Measurements from ENCODE around the gene CERK.

CERK gene

GRCh38 chr22:46699091-46699490 lies 39.0 kb downstream of the CERK start:
- DNase-seq (ENCODE audit: low spot score) = no peak

DNA sequence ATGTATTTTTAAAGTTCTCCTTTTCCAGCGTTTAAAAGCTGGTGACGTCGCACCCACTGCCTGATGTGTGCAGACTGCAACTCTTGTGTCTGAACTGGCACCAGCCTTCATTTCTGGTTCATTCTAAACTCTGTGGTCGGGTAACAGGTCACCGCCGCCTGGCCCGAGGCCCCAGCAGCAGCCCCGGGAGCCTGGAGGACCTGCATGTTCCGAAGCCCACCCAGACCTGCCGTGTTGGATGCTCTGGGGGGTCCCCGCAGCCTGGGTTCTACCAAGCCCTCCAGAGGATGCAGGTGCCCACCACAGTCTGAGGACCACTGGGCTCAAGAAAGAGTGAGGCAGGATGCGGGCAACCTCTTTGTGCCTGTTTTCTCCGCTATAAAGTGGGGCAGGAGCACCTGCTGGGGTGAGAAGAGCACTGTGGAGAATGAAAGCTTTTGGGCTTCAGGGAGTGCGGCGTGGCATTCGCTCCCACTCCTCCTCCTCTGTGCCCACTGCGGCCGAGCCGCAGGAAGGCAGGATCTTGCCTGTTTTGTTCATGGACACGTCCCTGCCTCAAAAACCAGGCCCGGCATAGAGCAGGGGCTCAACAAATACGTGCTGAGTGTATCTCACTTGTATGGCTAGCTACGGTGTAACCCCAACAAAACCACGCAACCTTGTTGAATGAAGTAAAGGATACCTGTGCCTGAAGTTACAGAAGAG lies 40.1 kb downstream of the CERK start:
- no peak for DNase-seq (ENCODE audit: low spot score)

DNA sequence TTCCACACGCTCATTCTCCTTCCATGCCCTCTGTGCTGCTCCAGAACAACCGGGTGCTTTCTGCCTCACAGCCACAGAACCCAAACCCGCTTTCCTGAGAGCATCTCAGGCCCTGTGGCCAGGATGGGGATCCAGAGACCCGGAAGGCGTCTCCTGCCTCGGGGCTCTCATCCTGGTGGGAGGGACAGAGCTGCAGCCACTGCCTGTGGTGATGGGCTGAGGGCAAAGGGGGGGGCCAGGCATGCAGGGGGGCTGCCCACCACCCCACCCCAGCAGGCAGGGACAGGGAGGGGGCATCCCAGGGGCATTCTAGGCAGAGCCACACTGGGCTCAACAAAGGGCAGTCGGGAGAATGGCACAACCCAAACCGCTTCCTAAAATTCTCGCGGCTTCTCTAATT lies 41.4 kb downstream of the CERK start:
- DNase-seq (ENCODE audit: low spot score) = no peak

DNA sequence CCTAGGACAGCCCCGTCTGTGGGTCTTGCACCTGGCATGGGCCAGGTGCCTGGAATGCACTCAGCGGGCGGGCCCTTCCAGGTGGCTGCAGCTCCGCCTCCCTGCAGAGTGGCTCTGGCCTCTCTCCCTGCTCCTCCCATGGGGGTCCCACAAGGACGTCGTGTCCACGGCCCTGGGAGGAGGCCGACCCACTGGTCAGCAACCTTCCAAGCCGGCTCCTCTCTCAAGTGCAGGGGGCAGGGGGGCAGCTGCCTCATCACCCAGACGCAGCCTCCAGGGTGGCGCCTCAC lies 41.9 kb downstream of the CERK start:
- DNase-seq (ENCODE audit: low spot score) = no peak

DNA sequence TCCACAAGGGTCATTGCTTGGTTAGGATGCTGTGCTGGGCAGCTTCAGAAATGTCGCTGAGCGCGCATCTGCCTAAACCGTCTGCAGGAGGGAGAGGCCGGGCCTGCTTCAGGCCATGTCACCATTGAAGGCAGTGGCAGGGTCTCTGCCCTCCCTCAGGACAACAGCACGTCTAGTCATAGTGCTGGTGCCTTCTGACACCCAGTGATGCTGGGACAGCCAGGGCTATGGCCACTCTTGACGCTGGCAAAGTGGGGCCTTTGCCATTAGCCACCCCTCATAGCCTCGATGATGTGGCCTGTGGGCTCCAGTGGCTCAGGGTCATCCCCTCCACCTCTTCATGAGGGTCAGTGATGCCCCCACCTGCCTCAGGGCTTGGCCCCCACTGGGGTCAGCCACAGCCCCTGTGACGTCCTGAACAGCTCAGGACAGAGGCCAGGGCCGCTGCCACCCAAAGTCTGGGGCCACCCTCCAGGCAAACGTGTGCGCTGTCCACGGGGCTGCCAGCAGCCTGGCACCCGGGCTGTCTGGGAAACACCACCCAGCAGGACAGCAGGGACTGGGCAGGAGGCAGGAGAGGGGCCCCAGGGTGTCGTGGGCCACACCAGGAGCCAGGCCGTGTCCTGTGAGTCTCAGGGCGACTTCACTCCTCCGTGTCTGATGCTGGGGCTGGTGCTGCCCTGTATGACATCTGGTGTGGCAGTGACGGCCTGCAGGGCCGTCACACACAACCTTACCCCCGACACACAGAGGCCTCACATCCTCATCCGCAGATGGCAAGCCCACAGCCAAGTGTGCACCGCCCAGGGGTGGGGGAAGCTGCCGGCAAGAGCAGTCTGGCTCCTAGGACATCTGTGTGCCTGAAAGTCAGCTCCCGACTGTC lies 42.5 kb downstream of the CERK start:
- no peak for DNase-seq (ENCODE audit: low spot score)

GRCh38 chr22:46694416-46695170 lies 43.5 kb downstream of the CERK start:
- DNase-seq (ENCODE audit: low spot score) = no peak

DNA sequence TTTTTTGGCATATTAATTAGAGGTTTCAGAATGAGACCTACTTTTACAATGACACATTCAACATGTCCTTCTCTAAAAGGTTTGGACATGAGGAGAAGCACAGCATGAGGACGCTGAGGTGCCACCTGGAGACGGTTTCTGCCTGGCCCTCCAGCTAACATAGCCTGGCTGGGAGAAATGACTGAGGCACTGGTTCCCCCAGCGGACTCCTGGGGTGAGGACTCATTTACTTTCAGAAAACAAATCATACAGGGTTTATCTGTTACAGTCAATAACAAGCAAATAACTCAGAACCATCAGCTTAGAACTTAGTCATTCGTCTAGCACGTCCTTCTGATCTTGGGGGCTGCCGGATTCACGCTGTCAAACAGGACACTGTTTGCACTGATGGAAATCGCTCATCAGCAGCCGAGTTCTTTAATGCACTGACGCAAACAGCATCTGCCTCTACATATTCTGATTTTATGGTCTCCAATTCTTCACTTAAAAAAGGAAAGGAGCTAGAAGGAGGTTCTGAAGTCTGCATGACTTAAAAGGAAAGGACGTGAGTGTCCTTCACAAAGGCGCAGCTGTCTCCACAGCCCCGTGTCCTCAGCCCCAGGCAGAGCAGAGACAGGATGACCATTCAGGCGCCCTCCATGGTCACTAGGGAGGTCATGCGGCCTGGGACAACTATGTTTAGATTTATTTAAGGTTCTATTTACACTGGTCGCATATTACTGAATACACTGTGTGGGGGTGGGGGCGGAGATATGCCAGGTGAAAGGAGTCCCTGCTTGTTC lies 44.2 kb downstream of the CERK start:
- no peak for DNase-seq (ENCODE audit: low spot score)

GRCh38 chr22:46691571-46691970 lies 46.5 kb downstream of the CERK start:
- DNase-seq (ENCODE audit: low spot score) = no peak

DNA sequence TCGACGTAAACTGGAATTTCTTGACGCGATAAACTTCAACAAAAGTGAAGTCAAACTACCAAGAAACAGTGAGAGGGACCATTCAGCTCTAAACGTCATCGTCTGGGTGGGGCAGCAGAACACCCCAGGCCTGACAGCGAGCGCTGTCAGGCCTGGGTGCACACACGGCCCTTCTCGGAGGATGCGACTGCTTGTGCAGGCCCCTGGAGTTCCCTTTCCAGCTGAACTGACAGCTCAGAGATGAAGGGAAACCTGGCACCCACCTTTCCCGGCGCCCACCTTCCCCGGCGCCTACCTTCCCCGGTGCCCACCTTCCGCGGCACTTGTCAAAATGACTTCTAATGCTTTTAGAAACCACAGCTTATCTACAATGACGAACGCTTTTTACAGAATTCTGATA lies 47.9 kb downstream of the CERK start:
- no peak for DNase-seq (ENCODE audit: low spot score)

- no peak for DNase-seq (ENCODE audit: low spot score)
Observed at GRCh38 chr22:46688949-46689348, 49.1 kb downstream of the CERK start.

GRCh38 chr22:46687460-46687859 lies 50.6 kb downstream of the CERK start:
- no peak for DNase-seq (ENCODE audit: low spot score)

- no peak for DNase-seq (ENCODE audit: low spot score)
Observed at GRCh38 chr22:46687048-46687444, 51.0 kb downstream of the CERK start.

- DNase-seq (ENCODE audit: low spot score) = no peak
Observed at GRCh38 chr22:46686221-46687047, 51.6 kb downstream of the CERK start.

- no peak for DNase-seq (ENCODE audit: low spot score)
Observed at GRCh38 chr22:46684706-46685105, 53.3 kb downstream of the CERK start.

GRCh38 chr22:46682011-46682731 lies 55.9 kb downstream of the CERK start:
- DNase-seq (ENCODE audit: low spot score) = no peak

DNA sequence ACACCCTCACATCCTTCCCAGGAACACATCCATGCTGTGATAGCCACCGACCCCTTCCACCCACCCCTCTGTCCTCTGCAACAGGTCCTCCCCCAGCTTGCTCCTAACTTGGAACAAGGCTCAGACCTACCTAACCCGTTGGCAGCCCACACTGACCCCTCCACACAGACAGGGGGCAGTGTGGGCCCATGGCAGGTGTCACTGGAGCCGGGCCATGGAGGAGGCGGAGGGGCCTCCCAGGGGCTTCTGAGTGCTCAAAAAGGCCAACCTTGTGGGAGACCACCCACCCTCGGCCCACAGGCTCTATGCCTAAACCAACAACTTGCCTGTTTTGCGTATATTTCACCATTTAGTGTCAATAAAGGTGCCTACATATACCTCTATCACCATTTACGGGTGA lies 57.0 kb downstream of the CERK start:
- DNase-seq (ENCODE audit: low spot score) = no peak

GRCh38 chr22:46679706-46680269 lies 58.3 kb downstream of the CERK start:
- peak; percentile 49 for DNase-seq (ENCODE audit: low spot score)

GRCh38 chr22:46678785-46679700 lies 59.0 kb downstream of the CERK start:
- DNase-seq (ENCODE audit: low spot score) = peak; percentile 60

DNA sequence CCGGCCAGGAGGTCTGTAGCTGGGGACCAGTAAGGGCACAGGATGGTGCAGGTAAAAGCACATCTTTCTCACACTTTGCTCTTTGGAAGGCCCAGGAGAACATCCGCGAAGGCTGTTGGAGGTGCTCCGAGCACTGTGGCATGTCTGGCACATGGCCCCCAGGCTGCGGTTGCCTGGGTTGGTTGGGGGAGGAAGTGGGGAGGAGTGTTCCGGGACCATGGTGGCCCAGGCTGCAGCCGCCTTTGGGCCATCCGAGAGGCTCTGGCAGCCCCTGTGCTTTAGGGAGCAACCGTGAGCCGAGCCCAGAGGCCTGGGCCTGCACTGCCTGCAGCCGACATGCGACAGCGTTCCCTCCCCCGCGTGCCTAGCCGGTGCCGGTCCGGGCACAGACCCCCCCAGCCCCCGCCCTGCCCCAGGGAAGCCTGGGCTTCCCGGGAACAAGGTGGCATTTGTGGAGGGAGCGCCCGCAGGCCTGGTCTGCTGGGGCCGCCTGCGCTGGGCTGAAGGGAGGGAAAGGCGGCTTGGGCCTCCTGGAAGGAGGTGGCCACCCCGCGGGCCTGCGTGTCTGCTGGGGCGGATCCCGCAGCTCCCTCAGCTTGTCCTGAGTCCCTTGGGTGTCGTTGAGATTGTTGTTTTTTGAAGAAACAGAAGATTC lies 59.9 kb downstream of the CERK start:
- DNase-seq (ENCODE audit: low spot score) = peak; percentile 46

All from hepatic stellate cell (primary cell).